HG03097 (cell line): ENCODE data around the gene MLXIP.
"Not testable (repeated sequence)": the region's sequence is repeated elsewhere in the genome, so short reads cannot be mapped to it uniquely, and the experiment has no call there.

ENCODE experiments used
- ATAC-seq: cut with Tn5 transposase; IDR thresholded peaks from one replicate; pipeline ENCODE4 v1.9.1; 2021; ENCODE audit not compliant: unreplicated experiment, low FRiP score

MLXIP gene

GRCh38 chr12:122078141-122079032 lies at the start of gene MLXIP:
Gene MLXIP (plus strand): TSS chr12:122078756. CDS start chr12:122078854, 98 bp downstream.
- ATAC-seq = peak; percentile 60

GRCh38 chr12:122028905-122029560 lies 49.5 kb upstream of the MLXIP start:
- no peak for ATAC-seq

- no peak for ATAC-seq
These were observed 48.7 kb upstream of the MLXIP start for GRCh38 chr12:122029620-122030423.

- ATAC-seq = no peak
These were observed 48.0 kb upstream of the MLXIP start for GRCh38 chr12:122030424-122031035.

- ATAC-seq = no peak
These were observed 47.0 kb upstream of the MLXIP start for GRCh38 chr12:122031342-122032216.

- no peak for ATAC-seq
These were observed 46.0 kb upstream of the MLXIP start for GRCh38 chr12:122032580-122032979.

GRCh38 chr12:122035292-122035691 lies 43.3 kb upstream of the MLXIP start:
- no peak for ATAC-seq

GRCh38 chr12:122036153-122036552 lies 42.4 kb upstream of the MLXIP start:
- no peak for ATAC-seq

- ATAC-seq = no peak
These were observed 37.8 kb upstream of the MLXIP start for GRCh38 chr12:122040579-122041386.

- ATAC-seq = not testable (repeated sequence)
These were observed 37.1 kb upstream of the MLXIP start for GRCh38 chr12:122041458-122041857.

- ATAC-seq = no peak
These were observed 35.6 kb upstream of the MLXIP start for GRCh38 chr12:122042910-122043309.

- no peak for ATAC-seq
These were observed 35.1 kb upstream of the MLXIP start for GRCh38 chr12:122043476-122043875.

- no peak for ATAC-seq
These were observed 33.3 kb upstream of the MLXIP start for GRCh38 chr12:122045262-122045661.

GRCh38 chr12:122046145-122046544 lies 32.4 kb upstream of the MLXIP start:
- no peak for ATAC-seq

- ATAC-seq = no peak
These were observed 30.4 kb upstream of the MLXIP start for GRCh38 chr12:122048151-122048550.

GRCh38 chr12:122049827-122050226 lies 28.7 kb upstream of the MLXIP start:
- ATAC-seq = no peak

- ATAC-seq = no peak
These were observed 27.9 kb upstream of the MLXIP start for GRCh38 chr12:122050706-122051105.

- no peak for ATAC-seq
These were observed 27.2 kb upstream of the MLXIP start for GRCh38 chr12:122051231-122051876.
